Measurements from ENCODE around the gene GAS2L1. TPM values are rescaled to one million over a fixed set of nuclear protein-coding genes. Genes with fewer than 3 reads are reported as not detected.

The GAS2L1 gene
- total RNA-seq, 1 experiment from 2014 or later = 8.0 TPM

- Histone ChIP-seq H3K14ac (ENCODE audit: insufficient read depth, low read length) (no peak within 1 kb of the TSS; the same call in 1 of the 2 replicates), H3K27me3 (ENCODE audit: insufficient read depth, low read length) (peaks cover 33% of the 10 kb centered on the region), H3K79me1 (ENCODE audit: insufficient read depth, low read depth, low read length, poor library complexity, severe bottlenecking) (no peaks in the 10 kb centered on the region), H3K4me2 (ENCODE audit: insufficient read depth, insufficient read length, low read length) (peak within 1 kb of the TSS; percentile 34), H2BK120ac (ENCODE audit: low read depth, low read length, poor library complexity, severe bottlenecking) (no peak within 1 kb of the TSS), H3K4me1 (ENCODE audit: insufficient read depth, low read length) (no peaks in the 10 kb centered on the region), H2BK15ac (ENCODE audit: low read depth, low read length) (no peak within 1 kb of the TSS), H4K5ac (ENCODE audit: insufficient read length, low read depth, low read length) (no peak within 1 kb of the TSS), H3T11ph (ENCODE audit: low read length) (no peak within 1 kb of the TSS), H3K79me2 (ENCODE audit: insufficient read depth, low read length) (no peaks in the 10 kb centered on the region), H4K8ac (replicated peaks; ENCODE audit: insufficient read length, low read depth, low read length) (no peak within 1 kb of the TSS), H3K4ac (ENCODE audit: low read depth, low read length) (no peak within 1 kb of the TSS), H3K23ac (ENCODE audit: insufficient read length, low read depth, low read length) (no peak within 1 kb of the TSS), H2AK5ac (ENCODE audit: insufficient read length, low read length) (no peak within 1 kb of the TSS), H2AFZ (ENCODE audit: low read length) (no peak within 1 kb of the TSS), H3K9ac (ENCODE audit: extremely low read depth, insufficient read length, low read length) (no peak within 1 kb of the TSS), H2BK5ac (ENCODE audit: insufficient read length, low read length) (no peak within 1 kb of the TSS), H4K20me1 (ENCODE audit: control insufficient read depth, insufficient read depth, insufficient read length) (no peaks in the 10 kb centered on the region), H2BK20ac (ENCODE audit: low read depth, low read length, poor library complexity, severe bottlenecking) (no peak within 1 kb of the TSS), H3K56ac (ENCODE audit: insufficient read length, low read depth, low read length) (no peak within 1 kb of the TSS), H4K91ac (ENCODE audit: insufficient read length, low read depth, low read length) (no peak within 1 kb of the TSS), H3K9me3 (ENCODE audit: control insufficient read depth, low read depth, low read length) (no peaks in the 10 kb centered on the region), H3K23me2 (ENCODE audit: insufficient read length, low read depth, low read length, poor library complexity, severe bottlenecking) (peaks cover 4% of the 10 kb centered on the region), H2BK12ac (ENCODE audit: insufficient read length, low read depth, low read length) (no peak within 1 kb of the TSS), H3K27ac (ENCODE audit: insufficient read length, low read depth, low read length) (no peak within 1 kb of the TSS), H3K18ac (ENCODE audit: insufficient read length, low read depth, low read length) (no peak within 1 kb of the TSS)
- H3K4me3 Mint-ChIP-seq = peak within 1 kb of the TSS; percentile 56 to 68
- H3K36me3 Mint-ChIP-seq (ENCODE audit: insufficient read depth in 1 of 3, low read depth in 3 of 3) = peaks cover 0 to 5% (median 2%) of the 10 kb centered on the region in 3 experiments; a peak in 3 of 7 replicates
- peaks cover 5 to 17% of the 10 kb centered on the region in 2 experiments; a peak in 4 of 5 replicates for H3K9me3 Mint-ChIP-seq
- peaks cover 57% of the 10 kb centered on the region for H3K27me3 Mint-ChIP-seq (ENCODE audit: low read depth)
- TF ChIP-seq CTCF (conservative IDR thresholded peaks at IDR 0.05) = no peak
- WGBS (ENCODE audit: extremely low coverage, insufficient read length, low lambda C conversion rate) = no CpG with 5 or more reads among the region's 103 CpGs
- no peak within 1 kb of the TSS for H3K27ac Mint-ChIP-seq
- no peak for DNase-seq
- peaks cover 12 to 22% of the 10 kb centered on the region in 2 experiments for H3K4me1 Mint-ChIP-seq
Measured at GRCh38 chr22:29315286-29316140, 9.1 kb downstream of the GAS2L1 start, which contains the start of gene RASL10A. RASL10A (minus strand) TSS chr22:29315697; CDS start chr22:29315246, 451 bp downstream.
